B cell (primary cell): ENCODE results near the gene SLC6A6. TPM values are rescaled to one million over a fixed set of nuclear protein-coding genes. Genes with fewer than 3 reads are reported as not detected.

ENCODE experiments used
- ATAC-seq: fragments of 200-7000 bp; cut with Tn5 transposase; one replicate; pipeline ENCODE4 v1.10.0; 2021; ENCODE audit warnings: low read depth, mild to moderate bottlenecking, moderate number of reproducible peaks, moderate library complexity
- CTCF ChIA-PET: fragments of 350-600 bp; sonication (Branson Sonifier 250); formaldehyde crosslinking; loops from one replicate; lab custom pipeline; 2021; ENCODE audit warnings: antibody characterized with exemption, inconsistent platforms; lab: Charles Lee
- POLR2A ChIA-PET: fragments of 350-600 bp; sonication (Branson Sonifier 250); formaldehyde crosslinking; loops from one replicate; lab custom pipeline; 2021; ENCODE audit warnings: antibody characterized with exemption; lab: Charles Lee
- DNase-seq: peaks from one replicate; pipeline ENCODE4 v3.0.0; 2013
- H2AFZ ChIP-seq: 2 replicates; pipeline ENCODE4 v1.6.1; 2012; ENCODE audit warnings: mild to moderate bottlenecking, low read depth, low read length; ENCODE audit not compliant: insufficient read depth, poor library complexity, severe bottlenecking
- H3K27ac ChIP-seq, 2 donors: 1 replicate in 1 of 2; 2 replicates in 1 of 2; pipeline ENCODE4 v1.5.1; 2012 to 2013; ENCODE audit warnings: low read length in 2 of 2, mild to moderate bottlenecking in 2 of 2, moderate library complexity in 1 of 2
- H3K27me3 ChIP-seq, 4 experiments: fragments of 200-600 bp in 1 of 4; sonication (generic) in 1 of 4; replicated peaks in 1 of 4; 1 replicate in 2 of 4; 2 replicates in 2 of 4; pipeline versions ENCODE4 v1.6.1 to v1.7.0; 2013 to 2016; ENCODE audit warnings: low read length in 3 of 4, mild to moderate bottlenecking in 2 of 4, mixed read lengths in 1 of 4, moderate library complexity in 1 of 4; ENCODE audit not compliant: insufficient read depth in 4 of 4, control insufficient read depth in 3 of 4; ENCODE audit errors: control extremely low read depth in 1 of 4
- H3K36me3 ChIP-seq, 2 experiments: replicated peaks in 1 of 2; 1 replicate in 1 of 2; 2 replicates in 1 of 2; pipeline versions ENCODE4 v1.6.1 to v1.7.1; 2013; ENCODE audit warnings: low read length in 1 of 2; ENCODE audit not compliant: insufficient read depth in 2 of 2, control insufficient read depth in 1 of 2; ENCODE audit errors: control extremely low read depth in 1 of 2, extremely low read depth in 1 of 2
- H3K4me1 ChIP-seq, 2 donors: fragments of 200-600 bp in 1 of 2; sonication (generic) in 1 of 2; 1 replicate in 1 of 2; 2 replicates in 1 of 2; pipeline versions ENCODE4 v1.5.1 to v1.6.1; 2013 to 2017; ENCODE audit warnings: low read length in 2 of 2; ENCODE audit not compliant: control insufficient read depth in 2 of 2, insufficient read depth in 2 of 2
- H3K4me2 ChIP-seq: replicated peaks from 2 replicates; pipeline ENCODE3; 2012; ENCODE audit warnings: mild to moderate bottlenecking, low read depth, low read length; ENCODE audit not compliant: poor library complexity, severe bottlenecking
- H3K4me3 ChIP-seq, 5 experiments: fragments of 200-600 bp in 1 of 5; sonication (generic) in 1 of 5; 1 replicate in 3 of 5; 2 replicates in 2 of 5; pipeline versions ENCODE4 v1.5.1 to v1.7.0; 2011 to 2016; ENCODE audit warnings: low read length in 4 of 5, mild to moderate bottlenecking in 4 of 5, low read depth in 2 of 5, control low read depth in 1 of 5, moderate library complexity in 1 of 5; ENCODE audit not compliant: insufficient read depth in 1 of 5; ENCODE audit errors: control extremely low read depth in 1 of 5, extremely low read depth in 1 of 5
- H3K79me2 ChIP-seq: fragments of 200-600 bp; sonication (generic); one replicate; pipeline ENCODE4 v1.6.0; 2016; ENCODE audit warnings: low read length; ENCODE audit not compliant: control insufficient read depth, insufficient read depth
- H3K9ac ChIP-seq: fragments of 200-600 bp; sonication (generic); 2 replicates; pipeline ENCODE4 v1.6.1; 2017; ENCODE audit warnings: mild to moderate bottlenecking, low read length, moderate library complexity
- H3K9me3 ChIP-seq, 3 donors: one replicate each; pipeline versions ENCODE4 v1.6.1 to v1.7.1; 2013; ENCODE audit warnings: low read length in 2 of 3; ENCODE audit not compliant: control insufficient read depth in 2 of 3, insufficient read depth in 1 of 3; ENCODE audit errors: control extremely low read depth in 1 of 3
- H4K20me1 ChIP-seq: 2 replicates; pipeline ENCODE4 v1.6.0; 2012; ENCODE audit warnings: mild to moderate bottlenecking, low read length; ENCODE audit not compliant: insufficient read depth, control insufficient read depth, poor library complexity, severe bottlenecking
- H3K27ac Mint-ChIP-seq: one replicate; pipeline ENCODE4 v1.8.0; 2021; ENCODE audit warnings: mixed read lengths
- H3K27me3 Mint-ChIP-seq: one replicate; pipeline ENCODE4 v1.8.0; 2021; ENCODE audit warnings: mixed read lengths
- H3K4me1 Mint-ChIP-seq: one replicate; pipeline ENCODE4 v1.8.0; 2021; ENCODE audit warnings: mixed read lengths
- H3K4me3 Mint-ChIP-seq: one replicate; pipeline ENCODE4 v1.8.0; 2021; ENCODE audit warnings: mixed read lengths
- H3K9me3 Mint-ChIP-seq: one replicate; pipeline ENCODE4 v1.8.0; 2022; ENCODE audit warnings: mixed read lengths; ENCODE audit not compliant: insufficient read depth
- EZH2 ChIP-seq: IDR thresholded peaks from 2 replicates; pipeline ENCODE4 v1.6.1; 2012; ENCODE audit warnings: borderline replicate concordance, low read depth, mild to moderate bottlenecking, moderate library complexity, low read length; ENCODE audit not compliant: insufficient read depth, poor library complexity, severe bottlenecking
- WGBS: methylation state at CpG from one replicate; pipeline ENCODE4 v1.1.5; 2013; ENCODE audit warnings: missing lambda C conversion rate; ENCODE audit not compliant: insufficient coverage; 5-methylcytosine and 5-hydroxymethylcytosine counted together
- intact Hi-C: fragments of 100-400 bp; cut with micrococcal nuclease; formaldehyde crosslinking; loops from one replicate; pipeline ENCODE4 v1.10.0; 2022
- polyA plus RNA-seq: library from polyadenylated mRNA; depleted of rRNA; stranded (reverse); fragments of >200 nt; gene quantifications from 2 replicates; pipeline ENCODE4 v1.2.3, GENCODE V29; 2012
- total RNA-seq, 2 donors: library from RNA; stranded (reverse); fragments of 120-200 nt in 1 of 2; gene quantifications; 1 replicate in 1 of 2; 2 replicates in 1 of 2; pipeline versions ENCODE4 v1.2.3 to v1.2.4, GENCODE V29; 2013 to 2022
- TF ChIP-seq, protein P1 (sequence below): fragments of 200-600 bp; IDR thresholded peaks from one replicate; pipeline ENCODE4 v1.8.0; 2022; ENCODE audit warnings: antibody characterized with exemption, mild to moderate bottlenecking

The SLC6A6 gene
- total and polyA plus RNA-seq, 2 donors (not counting 1 experiment from before 2014, with no cell fraction given), result 34.2 to 48.7 TPM

DNA sequence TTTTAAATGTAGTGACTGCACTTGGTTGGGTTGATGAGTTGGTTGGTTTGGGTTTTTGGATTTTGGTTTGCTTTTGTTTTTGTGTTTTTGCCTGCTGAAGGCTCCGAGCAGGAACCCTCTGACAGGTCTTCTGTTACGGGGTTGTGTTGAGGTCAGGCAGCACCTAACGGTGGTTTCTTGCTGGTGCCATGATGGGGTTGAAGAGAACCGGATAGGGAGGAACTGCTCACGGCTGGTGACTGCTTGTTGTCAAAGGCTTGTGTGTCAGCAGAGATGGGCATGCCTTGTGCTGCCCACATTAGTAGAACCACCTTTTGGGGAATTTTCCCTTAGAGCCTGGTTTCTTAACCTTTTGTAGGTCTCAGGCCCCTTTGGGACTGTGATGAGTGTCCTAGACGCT is 42.0 kb downstream of the SLC6A6 start:
- no peaks in the 10 kb centered on the region for H3K27me3 ChIP-seq
- intact Hi-C loops, result no loop called here
- no peak overlapping the region for H3K27ac ChIP-seq
- H3K4me1 Mint-ChIP-seq, result peaks cover 18% of the 10 kb centered on the region
- ChIA-PET POLR2A (no interaction called here), CTCF (no interaction called here)
- no peaks in the 10 kb centered on the region for H3K9me3 Mint-ChIP-seq
- no peak overlapping the region for H3K4me3 ChIP-seq
- no peak for ATAC-seq
- peaks cover 33% of the 10 kb centered on the region for H4K20me1 ChIP-seq
- no peak overlapping the region for H3K27ac Mint-ChIP-seq
- TF ChIP-seq EZH2, result no peak
- TF ChIP-seq, protein P1, sequence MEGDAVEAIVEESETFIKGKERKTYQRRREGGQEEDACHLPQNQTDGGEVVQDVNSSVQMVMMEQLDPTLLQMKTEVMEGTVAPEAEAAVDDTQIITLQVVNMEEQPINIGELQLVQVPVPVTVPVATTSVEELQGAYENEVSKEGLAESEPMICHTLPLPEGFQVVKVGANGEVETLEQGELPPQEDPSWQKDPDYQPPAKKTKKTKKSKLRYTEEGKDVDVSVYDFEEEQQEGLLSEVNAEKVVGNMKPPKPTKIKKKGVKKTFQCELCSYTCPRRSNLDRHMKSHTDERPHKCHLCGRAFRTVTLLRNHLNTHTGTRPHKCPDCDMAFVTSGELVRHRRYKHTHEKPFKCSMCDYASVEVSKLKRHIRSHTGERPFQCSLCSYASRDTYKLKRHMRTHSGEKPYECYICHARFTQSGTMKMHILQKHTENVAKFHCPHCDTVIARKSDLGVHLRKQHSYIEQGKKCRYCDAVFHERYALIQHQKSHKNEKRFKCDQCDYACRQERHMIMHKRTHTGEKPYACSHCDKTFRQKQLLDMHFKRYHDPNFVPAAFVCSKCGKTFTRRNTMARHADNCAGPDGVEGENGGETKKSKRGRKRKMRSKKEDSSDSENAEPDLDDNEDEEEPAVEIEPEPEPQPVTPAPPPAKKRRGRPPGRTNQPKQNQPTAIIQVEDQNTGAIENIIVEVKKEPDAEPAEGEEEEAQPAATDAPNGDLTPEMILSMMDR, result no peak
- no peak overlapping the region for H3K4me2 ChIP-seq
- H3K4me3 Mint-ChIP-seq, result no peak overlapping the region
- H3K9me3 ChIP-seq, result no peaks in the 10 kb centered on the region
- DNase-seq, result no peak
- WGBS, result 96% methylated on average over 6 of the region's 6 CpGs
- H3K4me1 ChIP-seq, result peaks cover 9 to 14% of the 10 kb centered on the region in 2 donors
- no peak overlapping the region for H3K9ac ChIP-seq
- no peak overlapping the region for H2AFZ ChIP-seq
- H3K79me2 ChIP-seq, result peaks cover 25% of the 10 kb centered on the region
- H3K27me3 Mint-ChIP-seq, result no peaks in the 10 kb centered on the region
- peaks cover 3 to 55% of the 10 kb centered on the region in 2 experiments for H3K36me3 ChIP-seq

DNA sequence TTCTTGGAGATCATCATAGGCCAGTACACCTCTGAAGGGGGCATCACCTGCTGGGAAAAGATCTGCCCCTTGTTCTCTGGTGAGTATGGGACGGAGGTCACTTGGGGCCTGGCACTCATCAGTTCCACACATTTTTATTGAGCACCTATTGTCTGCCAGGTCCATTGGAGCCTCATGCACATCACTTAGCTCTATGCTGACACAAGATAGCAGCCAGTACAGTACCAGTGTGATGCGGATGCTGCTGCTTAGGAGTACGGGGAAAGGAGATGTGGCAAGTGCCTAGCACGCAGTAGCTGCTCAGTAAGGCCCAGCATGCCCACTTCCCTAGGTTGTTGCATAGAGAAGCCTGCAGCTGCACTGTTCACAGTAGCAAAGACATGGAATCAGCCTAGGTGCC is 43.4 kb downstream of the SLC6A6 start:
- H3K9me3 Mint-ChIP-seq, result no peaks in the 10 kb centered on the region
- Histone ChIP-seq H3K27me3 (no peaks in the 10 kb centered on the region), H4K20me1 (peaks cover 21% of the 10 kb centered on the region), H3K9ac (no peak overlapping the region), H3K79me2 (peaks cover 12% of the 10 kb centered on the region), H3K27ac (no peak overlapping the region), H3K9me3 (no peaks in the 10 kb centered on the region), H3K4me3 (no peak overlapping the region), H3K4me1 (peaks cover 0 to under 1% of the 10 kb centered on the region in 2 donors), H3K36me3 (peaks cover 3 to 67% of the 10 kb centered on the region in 2 experiments), H2AFZ (no peak overlapping the region), H3K4me2 (no peak overlapping the region)
- ChIA-PET CTCF (no interaction called here), POLR2A (no interaction called here)
- intact Hi-C loops, result no loop called here
- no peak for DNase-seq
- ATAC-seq, result no peak
- no peaks in the 10 kb centered on the region for H3K27me3 Mint-ChIP-seq
- H3K4me1 Mint-ChIP-seq, result peaks cover 5% of the 10 kb centered on the region
- H3K27ac Mint-ChIP-seq, result no peak overlapping the region
- no peak for TF ChIP-seq EZH2
- TF ChIP-seq, protein P1, result no peak
- no peak overlapping the region for H3K4me3 Mint-ChIP-seq
- WGBS, result 100% methylated on average over 4 of the region's 4 CpGs
